HepG2 (cell line): ENCODE results near the gene LUZP1. TPM values are rescaled to one million over a fixed set of nuclear protein-coding genes. Genes with fewer than 3 reads are reported as not detected.

Experiments used
- CENPX ChIP-seq: sonication (generic); formaldehyde crosslinking; IDR thresholded peaks from 2 replicates; pipeline ENCODE4 v1.9.0; 2021; ENCODE audit warnings: mild to moderate bottlenecking, missing genetic modification reagents, moderate library complexity
- EEA1 ChIP-seq: sonication (generic); formaldehyde crosslinking; IDR thresholded peaks from 2 replicates; pipeline ENCODE4 v1.5.1; 2020; ENCODE audit warnings: mild to moderate bottlenecking, missing genetic modification reagents, borderline replicate concordance
- GABPB1 ChIP-seq: IDR thresholded peaks from 2 replicates; pipeline ENCODE4 v1.6.1; 2016; ENCODE audit warnings: mild to moderate bottlenecking, missing genetic modification reagents, moderate library complexity, missing compliant biosample characterization
- JARID2 ChIP-seq: sonication (generic); formaldehyde crosslinking; IDR thresholded peaks from 2 replicates; pipeline ENCODE4 v1.8.1; 2023; ENCODE audit warnings: missing genetic modification reagents, inconsistent platforms; ENCODE audit not compliant: insufficient replicate concordance
- MAF1 ChIP-seq: sonication (generic); formaldehyde crosslinking; IDR thresholded peaks from 2 replicates; pipeline ENCODE4 v1.5.0; 2020; ENCODE audit warnings: missing genetic modification reagents, borderline replicate concordance
- MYNN ChIP-seq: sonication (generic); formaldehyde crosslinking; IDR thresholded peaks from 2 replicates; pipeline ENCODE4 v1.4.0; 2020; ENCODE audit warnings: mild to moderate bottlenecking, low read depth, missing genetic modification reagents
- PAF1 ChIP-seq: IDR thresholded peaks from 2 replicates; pipeline ENCODE4 v1.6.1; 2016; ENCODE audit warnings: missing genetic modification reagents, missing compliant biosample characterization
- PAWR ChIP-seq: sonication (generic); formaldehyde crosslinking; IDR thresholded peaks from 2 replicates; pipeline ENCODE4 v1.4.0; 2020; ENCODE audit warnings: missing genetic modification reagents, mild to moderate bottlenecking, borderline replicate concordance
- RARG ChIP-seq: sonication (generic); formaldehyde crosslinking; IDR thresholded peaks from 2 replicates; pipeline ENCODE4 v1.4.0; 2020; ENCODE audit warnings: low read depth, mild to moderate bottlenecking, missing genetic modification reagents
- TEAD2 ChIP-seq: sonication (generic); formaldehyde crosslinking; IDR thresholded peaks from 2 replicates; pipeline ENCODE4 v1.9.0; 2021; ENCODE audit warnings: missing genetic modification reagents
- THAP8 ChIP-seq: sonication (generic); formaldehyde crosslinking; IDR thresholded peaks from 2 replicates; pipeline ENCODE4 v1.5.1; 2020; ENCODE audit warnings: missing genetic modification reagents, mild to moderate bottlenecking, borderline replicate concordance
- ZBTB4 ChIP-seq: sonication (generic); formaldehyde crosslinking; IDR thresholded peaks from 2 replicates; pipeline ENCODE4 v1.4.0; 2020; ENCODE audit warnings: missing genetic modification reagents, mild to moderate bottlenecking, borderline replicate concordance
- ZKSCAN8 ChIP-seq: IDR thresholded peaks from 2 replicates; pipeline ENCODE4 v1.6.1; 2016; ENCODE audit warnings: borderline replicate concordance, missing genetic modification reagents, missing compliant biosample characterization
- ZNF335 ChIP-seq: sonication (generic); formaldehyde crosslinking; IDR thresholded peaks from 2 replicates; pipeline ENCODE4 v1.4.0; 2020; ENCODE audit warnings: missing genetic modification reagents
- ZNF431 ChIP-seq: sonication (generic); formaldehyde crosslinking; IDR thresholded peaks from 2 replicates; pipeline ENCODE4 v1.9.0; 2022; ENCODE audit warnings: missing genetic modification reagents, low read depth, mild to moderate bottlenecking, borderline replicate concordance
- ZNF547 ChIP-seq: sonication (generic); formaldehyde crosslinking; IDR thresholded peaks from 2 replicates; pipeline ENCODE4 v1.5.1; 2020; ENCODE audit warnings: mild to moderate bottlenecking, missing genetic modification reagents
- ZNF768 ChIP-seq: sonication (generic); formaldehyde crosslinking; IDR thresholded peaks from 2 replicates; pipeline ENCODE4 v1.4.0; 2020; ENCODE audit warnings: missing genetic modification reagents
- polyA plus RNA-seq, 8 experiments: library from polyadenylated mRNA; depleted of rRNA in 3 of 8; stranded (reverse) in 7 of 8; unstranded in 1 of 8; fragments of >200 nt; fragmentation: Illumina TruSeq in 4 of 8; extraction: Trizol in 4 of 8; gene quantifications; 2 replicates each; pipeline versions ENCODE4 v1.2.1 to v1.2.3, GENCODE V29; 2011 to 2016; ENCODE audit warnings: low read depth in 4 of 8, missing spikeins in 1 of 8, mixed read lengths in 1 of 8; ENCODE audit not compliant: insufficient read depth in 1 of 8
- total RNA-seq, 5 experiments: library from RNA; depleted of rRNA; stranded (reverse); fragments of >200 nt; fragmentation: Illumina TruSeq; extraction: Trizol; gene quantifications; 2 replicates each; pipeline ENCODE4 v1.2.3, GENCODE V29; 2016; ENCODE audit warnings: low read depth in 1 of 5
- TF ChIP-seq, protein P1 (sequence below): sonication (generic); formaldehyde crosslinking; IDR thresholded peaks from 2 replicates; pipeline ENCODE4 v1.4.0; 2020; ENCODE audit warnings: missing genetic modification reagents, borderline replicate concordance
- TF ChIP-seq, protein P2 (sequence below): sonication (generic); formaldehyde crosslinking; IDR thresholded peaks from 2 replicates; pipeline ENCODE4 v1.5.0; 2020; ENCODE audit warnings: mild to moderate bottlenecking, missing genetic modification reagents
- TF ChIP-seq, protein P3 (sequence below): sonication (generic); formaldehyde crosslinking; IDR thresholded peaks from 2 replicates; pipeline ENCODE4 v1.5.1; 2020; ENCODE audit warnings: missing genetic modification reagents, mild to moderate bottlenecking, borderline replicate concordance

The LUZP1 gene
- total and polyA plus RNA-seq, 2 of the 13 experiments (the other 11 are each of a cell fraction or from before 2014, with no cell fraction given), result 6.9 to 12.7 TPM

GRCh38 chr1:23168445-23169194, at the start of gene LUZP1 (continued):
- no peak for TF ChIP-seq MYNN (CRISPR knock-in tag)
- no peak for TF ChIP-seq GABPB1 (CRISPR knock-in tag)
- no peak for TF ChIP-seq PAWR (CRISPR knock-in tag)
- no peak for TF ChIP-seq CENPX (CRISPR knock-in tag)
- TF ChIP-seq ZNF335 (CRISPR knock-in tag), result no peak
- no peak for TF ChIP-seq TEAD2 (CRISPR knock-in tag)
- no peak for TF ChIP-seq EEA1 (CRISPR knock-in tag)
- TF ChIP-seq ZNF431, result no peak
- no peak for TF ChIP-seq JARID2 (CRISPR knock-in tag)
- no peak for TF ChIP-seq ZKSCAN8 (CRISPR knock-in tag)
- TF ChIP-seq, protein P1, sequence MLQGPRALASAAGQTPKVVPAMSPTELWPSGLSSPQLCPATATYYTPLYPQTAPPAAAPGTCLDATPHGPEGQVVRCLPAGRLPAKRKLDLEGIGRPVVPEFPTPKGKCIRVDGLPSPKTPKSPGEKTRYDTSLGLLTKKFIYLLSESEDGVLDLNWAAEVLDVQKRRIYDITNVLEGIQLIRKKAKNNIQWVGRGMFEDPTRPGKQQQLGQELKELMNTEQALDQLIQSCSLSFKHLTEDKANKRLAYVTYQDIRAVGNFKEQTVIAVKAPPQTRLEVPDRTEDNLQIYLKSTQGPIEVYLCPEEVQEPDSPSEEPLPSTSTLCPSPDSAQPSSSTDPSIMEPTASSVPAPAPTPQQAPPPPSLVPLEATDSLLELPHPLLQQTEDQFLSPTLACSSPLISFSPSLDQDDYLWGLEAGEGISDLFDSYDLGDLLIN, result no peak
- TF ChIP-seq ZNF547 (CRISPR knock-in tag), result 0 out of 2 replicates have a peak, but pooled peaks have one; percentile 62
- no peak for TF ChIP-seq RARG (CRISPR knock-in tag)
- TF ChIP-seq ZBTB4 (CRISPR knock-in tag), result no peak
- TF ChIP-seq THAP8 (CRISPR knock-in tag), result no peak
- TF ChIP-seq, protein P2, sequence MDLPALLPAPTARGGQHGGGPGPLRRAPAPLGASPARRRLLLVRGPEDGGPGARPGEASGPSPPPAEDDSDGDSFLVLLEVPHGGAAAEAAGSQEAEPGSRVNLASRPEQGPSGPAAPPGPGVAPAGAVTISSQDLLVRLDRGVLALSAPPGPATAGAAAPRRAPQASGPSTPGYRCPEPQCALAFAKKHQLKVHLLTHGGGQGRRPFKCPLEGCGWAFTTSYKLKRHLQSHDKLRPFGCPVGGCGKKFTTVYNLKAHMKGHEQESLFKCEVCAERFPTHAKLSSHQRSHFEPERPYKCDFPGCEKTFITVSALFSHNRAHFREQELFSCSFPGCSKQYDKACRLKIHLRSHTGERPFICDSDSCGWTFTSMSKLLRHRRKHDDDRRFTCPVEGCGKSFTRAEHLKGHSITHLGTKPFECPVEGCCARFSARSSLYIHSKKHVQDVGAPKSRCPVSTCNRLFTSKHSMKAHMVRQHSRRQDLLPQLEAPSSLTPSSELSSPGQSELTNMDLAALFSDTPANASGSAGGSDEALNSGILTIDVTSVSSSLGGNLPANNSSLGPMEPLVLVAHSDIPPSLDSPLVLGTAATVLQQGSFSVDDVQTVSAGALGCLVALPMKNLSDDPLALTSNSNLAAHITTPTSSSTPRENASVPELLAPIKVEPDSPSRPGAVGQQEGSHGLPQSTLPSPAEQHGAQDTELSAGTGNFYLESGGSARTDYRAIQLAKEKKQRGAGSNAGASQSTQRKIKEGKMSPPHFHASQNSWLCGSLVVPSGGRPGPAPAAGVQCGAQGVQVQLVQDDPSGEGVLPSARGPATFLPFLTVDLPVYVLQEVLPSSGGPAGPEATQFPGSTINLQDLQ (CRISPR knock-in tag), result no peak
- peak; percentile 37; the same call in 1 of the 2 replicates for TF ChIP-seq ZNF768 (CRISPR knock-in tag)
- TF ChIP-seq MAF1 (CRISPR knock-in tag), result no peak
- TF ChIP-seq, protein P3, sequence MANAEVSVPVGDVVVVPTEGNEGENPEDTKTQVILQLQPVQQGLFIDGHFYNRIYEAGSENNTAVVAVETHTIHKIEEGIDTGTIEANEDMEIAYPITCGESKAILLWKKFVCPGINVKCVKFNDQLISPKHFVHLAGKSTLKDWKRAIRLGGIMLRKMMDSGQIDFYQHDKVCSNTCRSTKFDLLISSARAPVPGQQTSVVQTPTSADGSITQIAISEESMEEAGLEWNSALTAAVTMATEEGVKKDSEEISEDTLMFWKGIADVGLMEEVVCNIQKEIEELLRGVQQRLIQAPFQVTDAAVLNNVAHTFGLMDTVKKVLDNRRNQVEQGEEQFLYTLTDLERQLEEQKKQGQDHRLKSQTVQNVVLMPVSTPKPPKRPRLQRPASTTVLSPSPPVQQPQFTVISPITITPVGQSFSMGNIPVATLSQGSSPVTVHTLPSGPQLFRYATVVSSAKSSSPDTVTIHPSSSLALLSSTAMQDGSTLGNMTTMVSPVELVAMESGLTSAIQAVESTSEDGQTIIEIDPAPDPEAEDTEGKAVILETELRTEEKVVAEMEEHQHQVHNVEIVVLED (CRISPR knock-in tag), result no peak
- no peak for TF ChIP-seq PAF1 (CRISPR knock-in tag)
